Measurements from ENCODE around the gene GRM8.

Gene GRM8

GRCh38 chr7:126806614-126807013, 446.1 kb downstream of the GRM8 start:
- no peak for DNase-seq (ENCODE audit: low read depth)

DNA sequence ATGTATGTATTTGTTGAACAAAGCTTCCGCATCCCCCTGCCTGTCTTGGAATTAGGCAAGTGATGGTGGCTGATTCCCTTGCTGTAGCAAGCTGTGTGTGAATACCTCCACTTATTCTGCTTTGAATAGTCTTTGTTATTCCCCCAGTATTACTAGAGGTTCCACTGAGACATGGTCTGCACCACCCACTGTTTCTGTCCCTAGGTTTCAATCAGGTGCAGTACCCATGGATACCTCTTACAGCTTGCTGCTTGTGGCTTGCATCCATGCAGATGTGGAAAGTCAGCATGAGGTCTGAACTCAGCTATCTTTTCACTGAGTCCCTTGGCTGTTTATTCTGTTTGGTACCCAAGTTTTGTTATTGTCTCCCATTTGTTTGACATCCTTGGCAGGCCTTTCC, 447.4 kb downstream of the GRM8 start:
- DNase-seq (ENCODE audit: low read depth), result no peak

DNA sequence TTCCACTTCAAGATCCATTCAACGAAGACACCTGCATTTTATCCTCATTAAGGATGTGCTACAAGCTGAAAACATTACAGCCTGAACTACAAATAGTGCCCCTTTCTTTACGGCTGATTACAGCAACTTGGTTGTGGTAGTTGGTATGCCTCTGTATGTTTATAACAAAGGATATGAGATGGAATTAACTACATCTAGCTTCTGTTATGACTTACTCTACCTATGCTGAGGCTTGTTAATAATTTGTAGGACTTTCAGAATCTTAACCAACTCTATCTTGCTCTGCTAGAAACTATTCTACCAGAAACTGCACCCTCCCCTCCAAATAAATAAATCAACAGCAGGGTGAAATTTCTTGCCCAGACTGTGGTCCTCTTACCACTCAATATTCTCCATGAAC, 448.1 kb downstream of the GRM8 start:
- no peak for DNase-seq (ENCODE audit: low read depth)

DNA sequence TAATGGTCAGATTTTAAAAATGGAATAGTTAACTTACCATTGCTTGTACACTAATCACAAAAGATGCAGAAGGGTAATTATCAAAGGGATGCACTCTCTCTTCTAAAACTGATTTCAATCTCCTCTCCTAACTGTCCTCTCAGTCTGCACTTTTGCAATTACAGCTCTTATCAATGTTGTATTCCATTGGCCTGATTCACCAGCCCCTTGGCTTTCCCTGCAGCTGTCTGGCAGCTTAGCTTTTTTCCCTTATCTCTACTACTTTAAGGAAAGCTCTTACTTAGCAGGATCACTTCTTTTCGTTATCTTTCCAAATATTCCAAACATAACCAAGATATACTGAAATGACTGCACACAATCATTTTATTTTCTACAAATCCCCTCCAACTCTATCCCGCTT, 448.8 kb downstream of the GRM8 start:
- no peak for DNase-seq (ENCODE audit: low read depth)

- DNase-seq (ENCODE audit: low read depth), result no peak
These were observed 449.6 kb downstream of the GRM8 start for GRCh38 chr7:126803060-126803665.

DNA sequence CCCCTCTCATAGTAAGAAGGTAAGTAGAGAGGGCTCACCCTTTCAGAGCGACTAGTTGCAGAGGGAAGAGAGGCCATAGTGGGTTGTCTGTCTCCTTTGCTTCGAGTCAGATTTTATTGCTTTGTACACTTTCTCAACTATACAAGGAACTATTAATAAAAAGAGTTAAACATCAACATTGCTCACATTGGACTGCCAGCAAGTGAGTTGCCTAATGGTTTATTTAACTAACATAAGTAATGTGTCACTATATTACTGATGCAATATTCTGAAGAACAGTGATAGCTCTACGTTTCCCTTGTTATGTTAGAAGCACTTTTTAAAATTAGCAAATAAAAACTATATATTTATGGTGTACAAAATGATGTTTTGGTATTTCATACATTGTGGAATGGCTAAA, 451.0 kb downstream of the GRM8 start:
- no peak for DNase-seq (ENCODE audit: low read depth)

DNA sequence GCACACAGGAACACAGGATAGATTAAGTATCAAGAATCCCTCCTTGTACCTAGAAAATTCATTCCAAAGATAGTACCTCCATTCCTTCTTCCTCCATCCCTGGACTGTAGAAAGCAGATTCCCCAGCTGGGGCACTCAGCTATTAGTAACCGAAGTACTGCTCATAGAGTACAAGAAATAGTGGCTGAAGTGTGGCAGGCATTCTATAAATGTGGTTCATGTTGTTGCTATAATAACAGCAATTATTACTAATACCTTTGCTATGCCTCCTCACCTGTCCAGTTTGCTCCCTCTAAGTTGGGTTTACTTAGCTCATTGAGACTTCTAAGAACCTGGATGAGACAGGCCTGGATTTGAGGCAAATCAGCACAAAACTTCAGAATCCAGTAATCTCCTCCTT, 453.2 kb downstream of the GRM8 start:
- DNase-seq (ENCODE audit: low read depth), result no peak

DNA sequence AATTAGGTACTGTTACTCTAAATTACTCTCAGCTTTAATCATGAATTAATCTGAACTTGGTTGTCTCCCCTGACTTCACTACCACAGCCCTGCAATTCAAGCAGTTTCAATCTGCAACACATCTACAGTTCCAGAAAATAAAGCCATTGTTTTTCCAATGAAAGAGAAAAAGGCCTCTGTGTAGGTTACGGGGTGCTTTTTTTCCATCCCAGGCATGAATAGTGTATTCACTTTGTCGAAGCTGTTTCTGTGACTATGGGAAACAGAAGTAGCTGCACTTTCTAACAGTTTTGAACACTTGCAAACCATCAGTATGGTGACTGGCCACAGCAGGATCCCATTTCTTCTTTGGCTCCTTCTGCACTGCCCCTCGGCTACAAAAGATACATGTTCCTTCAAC, 460.2 kb downstream of the GRM8 start:
- DNase-seq (ENCODE audit: low read depth), result no peak

DNA sequence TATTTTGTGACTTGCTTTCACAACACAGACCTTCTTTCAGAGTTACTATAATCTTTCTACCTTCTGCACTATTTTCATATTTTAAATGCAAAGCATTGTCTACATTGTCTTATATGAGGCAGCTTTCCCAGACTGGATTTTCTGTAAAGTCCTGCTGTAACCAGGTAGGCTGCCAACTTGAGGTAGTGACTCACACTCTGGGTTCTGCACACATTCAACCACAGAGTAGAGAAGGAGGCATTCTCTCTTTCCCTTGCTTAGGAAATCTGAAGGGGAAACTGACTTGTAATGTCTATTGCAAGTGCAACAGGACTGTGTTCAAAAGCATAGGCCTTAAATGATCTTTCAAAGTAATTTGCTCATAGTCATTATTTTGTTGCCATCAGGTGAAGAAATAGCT, 461.4 kb downstream of the GRM8 start:
- DNase-seq (ENCODE audit: low read depth), result no peak

GRCh38 chr7:126790763-126791162, 462.0 kb downstream of the GRM8 start:
- DNase-seq (ENCODE audit: low read depth), result no peak

- no peak for DNase-seq (ENCODE audit: low read depth)
These were observed 469.1 kb downstream of the GRM8 start for GRCh38 chr7:126783613-126784012.

DNA sequence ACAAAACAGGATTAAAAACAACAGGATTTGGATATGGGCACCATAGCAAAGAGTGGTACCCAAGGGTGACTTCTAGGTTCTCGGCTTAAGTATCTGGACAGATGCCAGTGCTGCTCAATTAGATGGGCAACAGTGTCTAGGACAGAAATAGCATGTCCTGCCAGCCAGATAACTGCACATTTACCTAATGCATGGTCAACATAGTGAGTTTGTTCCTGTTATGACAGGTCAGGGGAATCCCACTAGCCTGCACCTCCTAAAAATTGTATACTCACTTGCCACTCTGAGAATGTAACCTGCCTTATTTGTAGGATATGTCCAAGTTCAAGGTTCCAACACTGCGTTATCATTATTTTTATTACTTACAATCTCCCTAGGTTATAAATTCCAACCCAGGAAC, 471.7 kb downstream of the GRM8 start:
- no peak for DNase-seq (ENCODE audit: low read depth)

GRCh38 chr7:126778101-126778500, 474.6 kb downstream of the GRM8 start:
- DNase-seq (ENCODE audit: low read depth), result no peak

DNA sequence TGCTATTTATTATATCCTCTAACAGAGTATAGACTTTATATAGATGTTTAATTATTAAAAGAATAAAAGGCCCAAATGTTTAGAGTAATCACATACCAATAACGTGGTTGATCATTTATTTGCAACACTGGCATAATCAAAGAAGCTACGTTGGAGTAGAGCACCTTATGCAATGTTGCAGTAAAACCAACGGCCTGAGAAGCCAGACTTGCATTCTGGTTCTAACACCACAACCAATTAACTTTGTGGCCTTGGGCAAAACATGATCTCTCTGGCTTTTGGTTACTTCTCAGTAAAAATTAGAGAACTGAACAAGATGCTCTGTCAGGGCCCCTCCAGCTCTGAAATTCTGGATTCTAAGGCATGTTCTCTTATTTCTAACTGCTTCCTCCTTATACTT, 476.2 kb downstream of the GRM8 start:
- DNase-seq (ENCODE audit: low read depth), result no peak

DNA sequence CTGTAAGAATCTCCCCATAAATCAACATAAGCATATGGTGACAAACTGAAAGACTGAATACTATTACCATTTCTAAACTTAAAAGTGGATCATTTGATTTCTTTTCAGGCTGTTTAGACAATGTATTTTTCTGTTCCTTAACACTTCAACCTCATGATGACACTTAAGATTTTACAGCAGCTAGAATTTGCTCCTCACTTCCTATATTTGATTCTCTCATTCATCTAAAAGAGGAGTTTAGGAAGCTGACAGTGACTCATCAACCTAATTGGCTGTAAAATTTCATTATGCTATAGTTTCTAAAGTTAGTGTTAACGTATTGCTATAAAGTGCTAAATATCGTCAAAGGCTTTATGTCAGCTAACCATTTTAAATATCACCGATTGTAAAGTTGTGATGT, 478.7 kb downstream of the GRM8 start:
- no peak for DNase-seq (ENCODE audit: low read depth)

- no peak for DNase-seq (ENCODE audit: low read depth)
These were observed 483.9 kb downstream of the GRM8 start for GRCh38 chr7:126768836-126769235.

DNA sequence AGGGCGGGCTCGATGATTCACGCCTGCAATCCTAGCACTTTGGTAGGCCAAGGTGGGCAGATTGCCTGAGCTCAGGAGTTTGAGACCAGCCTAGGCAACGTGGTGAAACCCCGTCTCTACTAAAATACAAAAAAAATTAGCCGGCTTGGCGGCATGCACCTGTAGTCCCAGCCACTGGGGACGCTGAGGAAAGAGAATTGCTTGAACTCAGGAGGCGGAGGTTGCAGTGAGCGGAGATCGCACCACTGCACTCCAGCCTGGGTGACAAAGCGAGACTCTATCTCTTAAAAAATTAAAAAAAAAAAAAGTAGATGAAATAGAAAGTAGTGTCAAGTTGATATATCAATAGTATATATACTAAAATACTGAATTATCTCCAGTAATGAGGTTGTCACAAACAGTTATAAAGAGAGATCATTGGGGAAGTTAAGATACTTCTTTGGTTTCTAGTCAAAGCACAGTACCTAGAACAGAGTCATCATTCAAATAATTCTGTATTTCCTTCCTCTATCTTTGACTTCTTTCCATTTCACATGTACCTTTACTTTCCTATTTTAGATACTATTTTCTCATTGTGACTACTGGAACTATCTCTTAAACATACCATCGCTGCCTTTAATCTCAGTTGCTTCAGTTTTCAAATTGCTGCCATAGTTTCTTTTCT, 491.7 kb downstream of the GRM8 start:
- no peak for DNase-seq (ENCODE audit: low read depth)

- no peak for DNase-seq (ENCODE audit: low read depth)
These were observed 497.4 kb downstream of the GRM8 start for GRCh38 chr7:126755381-126755780.

DNA sequence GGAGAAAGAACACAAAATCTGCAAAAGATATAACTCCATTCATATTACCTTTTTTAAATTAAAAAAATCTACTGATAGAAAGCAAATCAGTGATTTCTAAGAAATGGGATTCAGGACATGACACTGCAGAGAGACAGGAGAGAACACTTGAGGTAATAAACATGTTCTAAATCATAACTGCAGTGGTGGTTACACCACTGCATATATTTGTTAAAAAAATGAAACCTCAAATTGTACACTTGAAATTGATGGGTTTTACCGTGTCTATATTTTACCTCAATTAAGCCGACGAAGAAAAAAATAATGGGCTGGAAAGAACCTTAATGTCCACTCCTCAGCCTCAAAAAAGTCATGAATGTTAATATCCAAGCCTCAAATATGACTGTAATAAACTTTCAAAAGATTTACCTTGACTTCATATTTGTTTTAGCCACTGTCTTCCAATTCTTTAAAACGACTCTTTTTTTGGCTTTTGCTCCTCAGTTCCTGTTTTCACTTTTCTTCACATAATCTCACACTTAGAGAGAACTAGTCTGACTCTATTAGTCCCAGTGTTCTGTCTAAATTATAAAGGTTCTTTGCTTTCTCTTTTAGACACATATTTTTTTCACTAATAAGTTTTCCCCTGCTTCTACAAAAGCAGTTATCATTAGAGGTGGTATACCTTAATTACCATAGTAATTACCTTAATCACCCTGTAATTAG, 502.4 kb downstream of the GRM8 start:
- no peak for DNase-seq (ENCODE audit: low read depth)

DNA sequence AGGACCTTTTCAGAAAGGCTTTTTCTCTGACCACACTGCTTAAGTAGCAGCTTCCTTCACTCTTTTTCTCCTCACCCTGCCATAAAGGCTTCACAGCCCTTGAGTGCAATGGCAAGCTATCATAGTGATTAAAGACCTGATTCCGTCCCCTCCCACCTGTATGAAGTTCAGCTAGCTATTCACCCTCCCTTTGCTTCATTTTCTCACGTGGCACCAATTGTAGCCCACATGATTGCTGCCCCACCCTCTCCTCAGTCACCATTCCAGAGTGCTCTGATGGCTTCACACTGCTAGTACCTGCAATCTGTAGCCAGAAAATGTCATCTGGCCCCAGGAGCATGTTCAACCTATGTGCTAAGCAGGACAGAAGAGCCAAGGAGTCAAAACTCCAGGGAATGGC, 523.8 kb downstream of the GRM8 start:
- no peak for DNase-seq (ENCODE audit: low read depth)

DNA sequence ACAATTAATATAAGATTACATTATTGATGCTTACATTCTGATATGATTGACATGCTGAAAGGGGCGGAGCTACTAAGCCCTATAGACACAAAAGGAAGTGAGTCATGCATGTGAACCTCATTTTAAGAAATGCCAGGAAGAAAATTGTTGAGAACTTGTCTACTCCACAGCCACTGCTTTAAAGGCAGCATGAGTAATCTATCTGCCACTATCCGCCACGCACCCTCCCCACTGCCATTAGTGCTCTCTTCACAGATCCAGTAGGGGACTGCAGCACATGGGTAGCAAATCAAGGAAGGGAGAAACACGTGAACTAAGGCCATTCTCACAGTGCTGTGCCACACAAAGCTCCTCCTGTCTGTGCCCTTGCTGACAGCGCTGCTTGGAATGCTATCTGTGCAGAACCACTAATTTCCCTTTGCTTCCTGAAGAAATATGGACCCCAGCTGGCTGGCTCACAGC, 524.8 kb downstream of the GRM8 start:
- DNase-seq (ENCODE audit: low read depth), result no peak

GRCh38 chr7:126723966-126724544, 528.7 kb downstream of the GRM8 start:
- no peak for DNase-seq (ENCODE audit: low read depth)

GRCh38 chr7:126720232-126720631, 532.5 kb downstream of the GRM8 start:
- DNase-seq (ENCODE audit: low read depth), result no peak

Data from stimulated activated CD8-positive, alpha-beta memory T cell treated with anti-CD3 and anti-CD28 coated beads, Interleukin-7, amount 100 ng/mL, for 24 hours (primary cell).